Loucy (cell line): ENCODE results near the gene AZGP1.

Source experiments
- EZH2phosphoT487 ChIP-seq: fragments of 200-600 bp; IDR thresholded peaks from 2 replicates; pipeline ENCODE4 v1.6.1; 2018; ENCODE audit warnings: antibody characterized with exemption, mild to moderate bottlenecking, moderate library complexity, borderline replicate concordance
- TF ChIP-seq, protein P1 (sequence below): fragments of 200-600 bp; sonication (generic); conservative IDR thresholded peaks from 2 replicates; pipeline ENCODE4 v1.5.1; 2014; ENCODE audit warnings: mild to moderate bottlenecking, antibody characterized with exemption, low read length

DNA sequence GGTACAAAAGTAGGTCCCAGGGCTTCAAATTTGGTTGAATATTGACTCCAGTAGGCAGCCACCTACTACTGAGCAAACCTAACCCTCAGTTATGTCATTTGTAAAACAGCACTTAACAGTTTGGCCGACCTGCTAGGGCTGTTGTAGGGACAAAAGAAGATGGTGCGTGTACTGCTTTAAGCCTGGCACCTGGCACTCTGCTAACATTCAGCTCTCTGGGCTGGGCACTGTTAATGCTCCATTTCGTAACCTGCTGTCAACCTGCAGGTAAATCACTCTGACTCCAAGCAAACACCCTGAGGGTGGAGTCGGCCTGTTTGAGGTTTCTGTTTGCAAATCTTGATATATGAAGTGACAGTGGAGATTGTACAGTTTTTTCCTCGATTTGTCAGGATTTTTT is 46.8 kb upstream of the AZGP1 start:
- TF ChIP-seq, protein P1, sequence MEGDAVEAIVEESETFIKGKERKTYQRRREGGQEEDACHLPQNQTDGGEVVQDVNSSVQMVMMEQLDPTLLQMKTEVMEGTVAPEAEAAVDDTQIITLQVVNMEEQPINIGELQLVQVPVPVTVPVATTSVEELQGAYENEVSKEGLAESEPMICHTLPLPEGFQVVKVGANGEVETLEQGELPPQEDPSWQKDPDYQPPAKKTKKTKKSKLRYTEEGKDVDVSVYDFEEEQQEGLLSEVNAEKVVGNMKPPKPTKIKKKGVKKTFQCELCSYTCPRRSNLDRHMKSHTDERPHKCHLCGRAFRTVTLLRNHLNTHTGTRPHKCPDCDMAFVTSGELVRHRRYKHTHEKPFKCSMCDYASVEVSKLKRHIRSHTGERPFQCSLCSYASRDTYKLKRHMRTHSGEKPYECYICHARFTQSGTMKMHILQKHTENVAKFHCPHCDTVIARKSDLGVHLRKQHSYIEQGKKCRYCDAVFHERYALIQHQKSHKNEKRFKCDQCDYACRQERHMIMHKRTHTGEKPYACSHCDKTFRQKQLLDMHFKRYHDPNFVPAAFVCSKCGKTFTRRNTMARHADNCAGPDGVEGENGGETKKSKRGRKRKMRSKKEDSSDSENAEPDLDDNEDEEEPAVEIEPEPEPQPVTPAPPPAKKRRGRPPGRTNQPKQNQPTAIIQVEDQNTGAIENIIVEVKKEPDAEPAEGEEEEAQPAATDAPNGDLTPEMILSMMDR: no peak
- no peak for TF ChIP-seq EZH2phosphoT487
